GM21367 (cell line): Measurements from ENCODE around the gene DCC.

Source experiments
- ATAC-seq: cut with Tn5 transposase; IDR thresholded peaks from one replicate; pipeline ENCODE4 v1.9.1; 2021; ENCODE audit not compliant: unreplicated experiment

Gene DCC

DNA sequence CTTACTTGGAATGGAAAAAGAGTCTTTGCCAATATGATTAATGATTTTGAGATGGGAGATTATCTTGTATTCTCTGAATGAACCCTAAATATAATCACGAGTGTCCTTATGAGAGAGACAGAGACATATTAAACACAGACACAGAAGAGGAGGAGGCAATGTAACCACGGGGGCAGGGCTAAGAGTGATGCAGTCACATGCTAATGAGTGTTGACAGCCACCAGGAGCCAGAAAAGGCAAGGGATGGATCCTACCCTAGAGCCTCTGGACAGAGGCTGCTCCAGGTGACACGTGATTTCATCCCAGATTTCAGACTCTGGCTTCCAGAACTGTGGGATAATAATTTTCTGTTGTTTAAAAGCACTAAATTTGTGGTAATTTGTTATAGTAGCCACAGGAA is 1204.9 kb downstream of the DCC start:
- ATAC-seq, result no peak

DNA sequence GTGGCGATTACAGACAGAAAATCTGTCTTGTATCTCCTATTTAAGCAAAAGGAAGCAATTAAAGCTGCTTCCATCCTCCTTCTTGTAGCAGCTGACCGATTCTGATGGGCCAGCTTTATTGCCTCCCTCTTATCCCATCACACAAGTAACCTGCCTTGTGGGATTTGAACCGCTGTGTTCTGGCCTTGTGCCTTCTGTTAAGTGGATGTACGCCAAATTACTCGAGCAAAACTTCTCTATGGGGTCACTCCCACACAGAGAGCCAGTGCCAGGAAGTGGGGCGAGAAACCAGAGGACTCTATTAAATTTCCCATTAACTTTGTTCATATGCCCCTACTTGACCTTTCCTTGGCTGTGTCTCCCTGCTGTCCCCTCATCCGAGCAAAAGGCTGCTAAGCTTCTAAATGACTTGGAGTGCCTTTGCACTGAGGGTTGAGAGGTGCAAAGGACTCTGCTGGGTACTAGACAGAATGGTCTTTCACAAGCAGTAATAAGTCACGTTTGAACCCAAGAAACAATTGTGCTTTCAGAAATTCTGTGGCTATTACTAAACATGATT is 1212.0 kb downstream of the DCC start:
- no peak for ATAC-seq

DNA sequence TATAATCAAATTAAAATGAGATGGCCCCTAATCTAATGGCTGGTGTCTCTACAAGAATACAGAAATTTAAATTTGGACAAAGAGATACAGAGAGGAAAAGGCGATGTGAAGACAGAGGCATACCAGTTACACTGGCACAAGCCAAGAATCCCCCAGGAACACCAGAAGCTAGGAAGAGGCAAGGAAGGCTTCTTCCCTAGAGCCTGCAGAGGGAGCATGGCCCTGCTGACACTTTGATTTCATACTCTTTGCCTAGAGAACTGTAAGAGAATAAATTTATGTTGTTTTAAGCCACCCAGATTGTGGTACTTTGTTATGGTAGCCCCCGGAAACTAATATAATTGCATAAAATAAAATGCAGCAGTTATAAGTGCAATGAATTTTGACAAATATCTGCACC is 1213.0 kb downstream of the DCC start:
- ATAC-seq, result no peak

DNA sequence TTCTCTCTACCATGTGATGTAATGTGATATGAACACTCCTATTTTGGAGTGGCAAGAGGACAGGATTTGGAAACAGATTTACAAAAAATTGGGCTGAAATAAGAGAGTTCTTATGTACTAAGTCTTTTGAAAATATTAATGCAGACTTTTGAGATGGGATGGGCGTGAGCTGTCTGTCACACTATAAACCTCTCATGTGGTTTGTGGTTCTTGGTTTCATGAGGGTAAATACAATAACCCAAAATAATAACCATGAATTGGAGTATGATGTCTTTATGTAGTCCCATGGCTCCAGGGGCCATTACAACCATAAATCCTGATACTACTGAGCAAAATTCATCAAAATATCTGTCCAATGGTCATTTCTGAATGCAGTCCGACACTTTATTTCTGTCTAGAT is 1216.5 kb downstream of the DCC start:
- no peak for ATAC-seq

DNA sequence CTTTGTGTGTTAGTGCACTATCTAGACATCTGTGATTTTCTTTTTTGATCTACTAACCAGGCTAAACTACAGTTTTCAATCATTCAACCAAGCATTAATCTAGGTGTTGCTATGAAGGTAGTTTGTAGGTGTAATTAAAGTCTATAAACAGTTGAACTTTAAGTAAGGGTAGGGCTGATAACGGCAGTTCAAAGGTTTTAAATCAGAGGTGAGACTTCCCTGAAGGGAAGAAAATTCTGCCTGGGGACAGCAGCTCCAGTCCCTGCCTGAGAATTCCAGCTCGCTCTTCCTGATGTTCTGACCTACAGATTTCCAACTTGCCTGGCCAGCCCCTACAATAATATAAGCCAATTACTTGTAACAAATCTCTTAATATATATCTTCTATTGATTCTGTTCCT is 1220.5 kb downstream of the DCC start:
- no peak for ATAC-seq

DNA sequence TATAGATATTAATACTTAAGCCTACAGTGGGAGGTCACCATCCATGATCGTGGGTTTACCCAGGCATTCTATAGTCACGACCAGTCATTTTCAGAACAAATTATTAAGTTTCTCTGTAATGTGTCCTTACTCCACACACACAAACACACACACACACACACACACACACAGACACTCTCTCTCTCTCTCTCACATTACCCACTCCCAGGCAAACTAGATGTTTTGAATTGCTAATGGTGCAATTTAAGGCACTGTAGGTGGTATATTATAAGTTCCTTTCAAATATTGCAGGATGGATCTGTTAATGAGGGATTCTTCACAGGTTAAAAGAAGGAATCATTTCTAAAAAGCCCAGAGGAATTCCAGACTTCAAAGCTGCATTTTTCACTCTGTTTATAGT is 1226.6 kb downstream of the DCC start:
- no peak for ATAC-seq

DNA sequence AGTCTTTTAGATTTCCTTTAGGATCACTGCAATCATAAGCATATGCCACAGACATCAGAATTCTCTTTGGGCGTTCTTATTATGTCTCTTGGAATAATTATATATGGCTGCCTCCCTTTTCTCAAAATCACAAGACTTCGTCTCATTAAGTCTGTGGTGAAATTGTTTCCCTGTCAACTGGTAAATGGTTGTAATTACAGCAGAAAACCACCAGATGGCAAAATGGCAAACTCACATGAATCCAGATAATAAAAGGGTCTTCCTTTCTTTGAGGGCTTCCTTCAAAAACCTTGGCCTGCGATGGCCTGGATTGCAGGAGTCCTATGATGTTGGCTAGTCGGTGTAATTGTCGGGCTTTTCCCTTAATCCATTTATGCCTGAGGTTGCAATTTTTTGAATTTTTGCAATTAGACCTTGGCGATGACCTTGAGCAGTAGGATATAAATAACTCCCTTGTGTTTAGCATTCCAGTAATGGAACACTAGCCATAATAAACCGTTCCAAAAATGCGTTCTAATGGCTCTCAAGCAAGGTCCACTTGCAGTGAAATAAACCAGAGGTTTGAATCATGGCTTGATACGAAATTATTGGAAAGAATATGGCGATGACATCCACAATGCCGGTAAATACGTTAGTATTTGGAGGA is 1228.1 kb downstream of the DCC start:
- peak; percentile 74 for ATAC-seq
